CD14-positive monocyte (primary cell): Measurements from ENCODE around the gene PPM1F. TPM values are rescaled to one million over a fixed set of nuclear protein-coding genes. Genes with fewer than 3 reads are reported as not detected.
A peak's percentile ranks its signal among the peaks of the same experiment; 100 is the strongest.

Experiments
- DNase-seq, 3 donors: peaks; one replicate each; pipeline ENCODE4 v3.0.0-alpha.2; 2011 to 2022
- H2AFZ ChIP-seq: 2 replicates; pipeline ENCODE4 v1.6.0; 2012; ENCODE audit warnings: mild to moderate bottlenecking, low read depth, low read length, inconsistent platforms; ENCODE audit not compliant: insufficient read depth, poor library complexity, severe bottlenecking
- H3K27ac ChIP-seq, 2 donors: 1 replicate in 1 of 2; 2 replicates in 1 of 2; pipeline ENCODE4 v1.5.1; 2012 to 2013; ENCODE audit warnings: low read length in 2 of 2, control low read depth in 1 of 2, inconsistent platforms in 1 of 2, low read depth in 1 of 2, mild to moderate bottlenecking in 1 of 2
- H3K27me3 ChIP-seq, 2 donors: one replicate each; pipeline versions ENCODE4 v1.6.0 to v1.6.1; 2011 to 2013; ENCODE audit warnings: low read length in 2 of 2; ENCODE audit not compliant: control insufficient read depth in 2 of 2, insufficient read depth in 2 of 2
- H3K36me3 ChIP-seq, 2 donors: replicated peaks in 1 of 2; 1 replicate in 1 of 2; 2 replicates in 1 of 2; pipeline versions ENCODE4 v1.5.1 to v1.6.1; 2012 to 2013; ENCODE audit warnings: low read length in 2 of 2, control low read depth in 1 of 2, inconsistent platforms in 1 of 2, mild to moderate bottlenecking in 1 of 2; ENCODE audit not compliant: insufficient read depth in 2 of 2, control insufficient read depth in 1 of 2
- H3K4me1 ChIP-seq, 2 donors: 1 replicate in 1 of 2; 2 replicates in 1 of 2; pipeline versions ENCODE4 v1.5.1 to v1.6.1; 2012 to 2013; ENCODE audit warnings: low read length in 2 of 2, control low read depth in 1 of 2, inconsistent platforms in 1 of 2, mild to moderate bottlenecking in 1 of 2, moderate library complexity in 1 of 2; ENCODE audit not compliant: insufficient read depth in 2 of 2, control insufficient read depth in 1 of 2
- H3K4me2 ChIP-seq: replicated peaks from 2 replicates; pipeline ENCODE3; 2012; ENCODE audit warnings: low read length, moderate library complexity, mild to moderate bottlenecking; ENCODE audit not compliant: poor library complexity, severe bottlenecking; ENCODE audit errors: extremely low read depth
- H3K4me3 ChIP-seq, 3 experiments: fragments of 200-600 bp in 1 of 3; sonication (generic) in 1 of 3; replicated peaks in 1 of 3; 1 replicate in 2 of 3; 2 replicates in 1 of 3; pipeline ENCODE4 v1.5.1; 2011 to 2013; ENCODE audit warnings: low read length in 3 of 3, mild to moderate bottlenecking in 3 of 3, control low read depth in 2 of 3, low read depth in 2 of 3, inconsistent platforms in 1 of 3, moderate library complexity in 1 of 3
- H3K79me2 ChIP-seq: 2 replicates; pipeline ENCODE4 v1.6.0; 2012; ENCODE audit warnings: mild to moderate bottlenecking, control low read depth, inconsistent platforms, low read length, moderate library complexity; ENCODE audit not compliant: insufficient read depth
- H3K9ac ChIP-seq: 2 replicates; pipeline ENCODE4 v1.6.0; 2017; ENCODE audit warnings: low read length, mild to moderate bottlenecking; ENCODE audit not compliant: insufficient read depth, poor library complexity, severe bottlenecking
- H3K9me3 ChIP-seq, 2 donors: replicated peaks in 1 of 2; 1 replicate in 1 of 2; 2 replicates in 1 of 2; pipeline versions ENCODE4 v1.5.1 to v1.6.1; 2012 to 2013; ENCODE audit warnings: low read length in 2 of 2, control low read depth in 1 of 2; ENCODE audit not compliant: control insufficient read depth in 1 of 2, insufficient read depth in 1 of 2
- H4K20me1 ChIP-seq: 2 replicates; pipeline ENCODE4 v1.6.0; 2012; ENCODE audit warnings: mild to moderate bottlenecking, low read length, control low read depth, moderate library complexity; ENCODE audit not compliant: insufficient read depth
- H3K27ac Mint-ChIP-seq, 7 donors: one replicate each; pipeline ENCODE4 v1.8.0; 2020; ENCODE audit warnings: mild to moderate bottlenecking in 7 of 7, mixed read lengths in 7 of 7, moderate library complexity in 6 of 7, inconsistent platforms in 2 of 7
- H3K27me3 Mint-ChIP-seq, 3 donors: one replicate each; pipeline ENCODE4 v1.8.0; 2021 to 2022; ENCODE audit warnings: low read depth in 3 of 3, mild to moderate bottlenecking in 3 of 3, mixed read lengths in 3 of 3, moderate library complexity in 3 of 3, inconsistent platforms in 1 of 3
- H3K36me3 Mint-ChIP-seq, 2 donors: one replicate each; pipeline ENCODE4 v1.8.0; 2020; ENCODE audit warnings: mixed read lengths in 2 of 2, inconsistent platforms in 1 of 2, mild to moderate bottlenecking in 1 of 2
- H3K4me1 Mint-ChIP-seq: one replicate; pipeline ENCODE4 v1.8.0; 2020; ENCODE audit warnings: mild to moderate bottlenecking, mixed read lengths
- H3K4me3 Mint-ChIP-seq, 2 donors: one replicate each; pipeline ENCODE4 v1.8.0; 2020; ENCODE audit warnings: mild to moderate bottlenecking in 2 of 2, mixed read lengths in 2 of 2, moderate library complexity in 1 of 2
- H3K9me3 Mint-ChIP-seq, 7 donors: one replicate each; pipeline ENCODE4 v1.8.0; 2020 to 2022; ENCODE audit warnings: mixed read lengths in 7 of 7, mild to moderate bottlenecking in 6 of 7, moderate library complexity in 6 of 7, inconsistent platforms in 2 of 7
- WGBS: methylation state at CpG from one replicate; pipeline ENCODE4 v1.1.5; 2013; ENCODE audit warnings: missing lambda C conversion rate; ENCODE audit not compliant: insufficient coverage; 5-methylcytosine and 5-hydroxymethylcytosine counted together
- intact Hi-C, 2 donors: fragments of 100-400 bp; cut with micrococcal nuclease; formaldehyde crosslinking; loops; one replicate each; pipeline versions ENCODE4 v1.15.0 to v1.15.1; 2023
- polyA plus RNA-seq, 3 donors: library from polyadenylated mRNA; depleted of rRNA in 1 of 3; unstranded in 2 of 3; stranded (reverse) in 1 of 3; fragments of 300-500 nt in 2 of 3; fragments of >200 nt in 1 of 3; fragmentation: Illumina TruSeq in 2 of 3; gene quantifications; 1 replicate in 2 of 3; 2 replicates in 1 of 3; pipeline ENCODE4 v1.2.3, GENCODE V29; 2012 to 2021
- TF ChIP-seq, protein P1 (sequence below): fragments of 200-600 bp; IDR thresholded peaks from one replicate; pipeline ENCODE4 v1.8.0; 2022; ENCODE audit warnings: antibody characterized with exemption, mild to moderate bottlenecking

PPM1F gene
- polyA plus RNA-seq, 3 donors = 28.8 to 95.0 (median 37.2) TPM

DNA sequence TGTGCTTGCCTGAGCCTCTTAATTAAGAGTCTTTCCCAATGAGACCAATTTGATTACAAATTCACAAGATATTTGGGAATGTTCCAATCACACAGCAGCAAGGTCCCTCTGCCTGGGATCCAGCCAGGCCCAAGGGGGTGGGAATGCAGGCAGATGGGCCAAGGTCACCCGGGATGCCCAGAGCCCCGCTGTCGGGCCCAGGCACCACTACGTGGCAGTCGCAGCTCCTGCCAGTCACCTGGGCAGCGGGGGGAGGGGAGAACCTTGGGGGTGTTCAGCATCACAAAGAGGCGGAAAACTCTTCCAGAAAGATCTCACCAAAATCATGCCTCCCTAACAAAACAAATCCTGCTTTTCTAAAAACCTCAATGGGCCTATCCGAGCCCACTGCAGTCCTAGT lies 30.9 kb downstream of the PPM1F start:
- DNase-seq = no peak
- WGBS = 100% methylated on average over 2 of the region's 8 CpGs
- TF ChIP-seq, protein P1, sequence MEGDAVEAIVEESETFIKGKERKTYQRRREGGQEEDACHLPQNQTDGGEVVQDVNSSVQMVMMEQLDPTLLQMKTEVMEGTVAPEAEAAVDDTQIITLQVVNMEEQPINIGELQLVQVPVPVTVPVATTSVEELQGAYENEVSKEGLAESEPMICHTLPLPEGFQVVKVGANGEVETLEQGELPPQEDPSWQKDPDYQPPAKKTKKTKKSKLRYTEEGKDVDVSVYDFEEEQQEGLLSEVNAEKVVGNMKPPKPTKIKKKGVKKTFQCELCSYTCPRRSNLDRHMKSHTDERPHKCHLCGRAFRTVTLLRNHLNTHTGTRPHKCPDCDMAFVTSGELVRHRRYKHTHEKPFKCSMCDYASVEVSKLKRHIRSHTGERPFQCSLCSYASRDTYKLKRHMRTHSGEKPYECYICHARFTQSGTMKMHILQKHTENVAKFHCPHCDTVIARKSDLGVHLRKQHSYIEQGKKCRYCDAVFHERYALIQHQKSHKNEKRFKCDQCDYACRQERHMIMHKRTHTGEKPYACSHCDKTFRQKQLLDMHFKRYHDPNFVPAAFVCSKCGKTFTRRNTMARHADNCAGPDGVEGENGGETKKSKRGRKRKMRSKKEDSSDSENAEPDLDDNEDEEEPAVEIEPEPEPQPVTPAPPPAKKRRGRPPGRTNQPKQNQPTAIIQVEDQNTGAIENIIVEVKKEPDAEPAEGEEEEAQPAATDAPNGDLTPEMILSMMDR = no peak
- H3K4me2 ChIP-seq = no peak overlapping the region
- H3K79me2 ChIP-seq = no peaks in the 10 kb centered on the region
- peaks cover 54 to 80% of the 10 kb centered on the region in 2 donors for H3K36me3 Mint-ChIP-seq
- no peaks in the 10 kb centered on the region for H3K4me1 ChIP-seq
- peaks cover 54 to 74% of the 10 kb centered on the region in 2 donors for H3K36me3 ChIP-seq
- H3K4me1 Mint-ChIP-seq = no peaks in the 10 kb centered on the region
- H4K20me1 ChIP-seq = peaks cover 75% of the 10 kb centered on the region
- H3K27ac Mint-ChIP-seq = peak overlapping the region in 1 of 7 donors; percentile 1
- no peak overlapping the region for H3K4me3 Mint-ChIP-seq
- H2AFZ ChIP-seq = no peak overlapping the region
- intact Hi-C loops = no loop called here
- no peak overlapping the region for H3K27ac ChIP-seq
- no peak overlapping the region for H3K9ac ChIP-seq
- H3K9me3 Mint-ChIP-seq = no peaks in the 10 kb centered on the region
- no peak overlapping the region for H3K4me3 ChIP-seq
- no peaks in the 10 kb centered on the region for H3K27me3 ChIP-seq
- no peaks in the 10 kb centered on the region for H3K9me3 ChIP-seq
- H3K27me3 Mint-ChIP-seq = no peaks in the 10 kb centered on the region

DNA sequence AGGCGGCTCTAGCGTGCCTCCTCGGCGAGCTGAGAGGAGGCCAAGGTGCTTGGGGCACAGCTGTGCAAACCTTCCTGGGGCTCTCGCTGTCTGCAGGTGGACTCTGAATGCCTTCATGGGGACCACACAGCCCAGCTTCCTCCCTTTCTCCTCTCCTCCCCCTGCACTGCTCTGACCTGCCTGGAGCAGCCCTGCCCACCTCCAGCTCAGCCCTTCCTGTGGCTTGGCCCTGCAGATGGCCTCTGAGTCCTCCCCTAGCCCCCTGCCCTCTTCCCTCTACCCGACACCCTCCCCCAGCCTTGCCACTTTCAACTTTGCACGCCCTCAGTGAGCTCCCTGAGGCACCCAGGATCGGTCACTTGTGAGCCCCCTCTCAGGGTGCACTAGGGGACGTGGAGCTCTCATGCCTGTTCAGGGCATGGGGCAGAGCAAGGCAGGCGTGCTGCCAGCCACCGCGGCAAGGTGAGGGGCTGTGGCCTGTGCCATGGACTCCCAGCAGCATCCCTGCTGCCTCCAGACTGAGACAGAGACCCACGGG lies 31.4 kb downstream of the PPM1F start:
- Histone ChIP-seq H3K4me3 (no peak overlapping the region), H3K27ac (no peak overlapping the region), H3K27me3 (no peaks in the 10 kb centered on the region), H3K79me2 (no peaks in the 10 kb centered on the region), H4K20me1 (peaks cover 73% of the 10 kb centered on the region), H3K36me3 (peaks cover 49 to 69% of the 10 kb centered on the region in 2 donors), H3K4me1 (no peaks in the 10 kb centered on the region), H2AFZ (no peak overlapping the region), H3K9ac (no peak overlapping the region), H3K4me2 (no peak overlapping the region), H3K9me3 (no peaks in the 10 kb centered on the region)
- Mint-ChIP-seq H3K27me3 (no peaks in the 10 kb centered on the region), H3K4me3 (no peak overlapping the region), H3K36me3 (peaks cover 49 to 75% of the 10 kb centered on the region in 2 donors), H3K9me3 (no peaks in the 10 kb centered on the region), H3K4me1 (no peaks in the 10 kb centered on the region), H3K27ac (peak overlapping the region in 1 of 7 donors; percentile 1)
- intact Hi-C loops = no loop called here
- DNase-seq = no peak
- TF ChIP-seq, protein P1 = no peak
- WGBS = 92% methylated on average over 12 of the region's 13 CpGs
